Lower leg skin (tissue), 3 donors: ENCODE results near the gene LEPROT.

ENCODE experiments used
- CTCF ChIP-seq, 3 donors: fragments of 450-650 bp; IDR thresholded peaks; one replicate each; pipeline ENCODE4 v1.5.1; 2016; ENCODE audit warnings: antibody characterized with exemption in 3 of 3, mild to moderate bottlenecking in 3 of 3, moderate library complexity in 2 of 3
- POLR2A ChIP-seq, 2 donors: fragments of 450-650 bp; IDR thresholded peaks; one replicate each; pipeline ENCODE4 v1.6.1; 2016 to 2017; ENCODE audit warnings: antibody characterized with exemption in 2 of 2, mild to moderate bottlenecking in 1 of 2, moderate library complexity in 1 of 2

GRCh38 chr1:65419681-65420589 lies 533 bp upstream of the LEPROT start:
- TF ChIP-seq CTCF (IDR thresholded peaks at IDR 0.05) (no peak), POLR2A (IDR thresholded peaks at IDR 0.05) (no peak)
